Memory B cell (primary cell): ENCODE measurements around the gene ZSWIM4.
A peak's percentile ranks its signal among the peaks of the same experiment; 100 is the strongest.

Experiments used
- ATAC-seq: fragments of 150-1000 bp; cut with Tn5 transposase; 2 replicates; pipeline ENCODE4 v1.10.0; 2021; ENCODE audit warnings: low read depth, mild to moderate bottlenecking, moderate library complexity
- DNase-seq, 2 donors: peaks; one replicate each; pipeline ENCODE4 v3.0.0; 2022; ENCODE audit warnings: low spot score in 2 of 2
- H3K27ac Mint-ChIP-seq: one replicate; pipeline ENCODE4 v1.8.0; 2022; ENCODE audit warnings: mild to moderate bottlenecking, moderate library complexity, mixed read lengths
- H3K27me3 Mint-ChIP-seq: one replicate; pipeline ENCODE4 v1.8.0; 2022; ENCODE audit warnings: mixed read lengths
- H3K36me3 Mint-ChIP-seq: one replicate; pipeline ENCODE4 v1.8.0; 2022; ENCODE audit warnings: mild to moderate bottlenecking, mixed read lengths
- H3K4me1 Mint-ChIP-seq: one replicate; pipeline ENCODE4 v1.8.0; 2022; ENCODE audit warnings: mixed read lengths
- H3K4me3 Mint-ChIP-seq: one replicate; pipeline ENCODE4 v1.8.0; 2022; ENCODE audit warnings: mild to moderate bottlenecking, moderate library complexity, mixed read lengths
- H3K9me3 Mint-ChIP-seq: one replicate; pipeline ENCODE4 v1.8.0; 2022; ENCODE audit warnings: mixed read lengths

The ZSWIM4 gene

GRCh38 chr19:13807421-13808021 is 12.3 kb downstream of the ZSWIM4 start:
- Mint-ChIP-seq H3K36me3 (peaks cover 9% of the 10 kb centered on the region), H3K9me3 (no peaks in the 10 kb centered on the region), H3K4me1 (no peaks in the 10 kb centered on the region), H3K4me3 (no peak overlapping the region), H3K27ac (no peak overlapping the region), H3K27me3 (no peaks in the 10 kb centered on the region)
- no peak for DNase-seq
- no peak for ATAC-seq

- Mint-ChIP-seq H3K27ac (no peak overlapping the region), H3K4me3 (no peak overlapping the region), H3K36me3 (peaks cover 12% of the 10 kb centered on the region), H3K27me3 (no peaks in the 10 kb centered on the region), H3K9me3 (peaks cover 2% of the 10 kb centered on the region), H3K4me1 (no peaks in the 10 kb centered on the region)
- ATAC-seq (no peak), DNase-seq (no peak)
These were observed 13.6 kb downstream of the ZSWIM4 start for GRCh38 chr19:13808856-13809255.

- DNase-seq (no peak), ATAC-seq (no peak)
- H3K36me3 Mint-ChIP-seq: peaks cover 8% of the 10 kb centered on the region
- no peaks in the 10 kb centered on the region for H3K4me1 Mint-ChIP-seq
- peaks cover 2% of the 10 kb centered on the region for H3K9me3 Mint-ChIP-seq
- H3K27ac Mint-ChIP-seq: no peak overlapping the region
- H3K4me3 Mint-ChIP-seq: no peak overlapping the region
- H3K27me3 Mint-ChIP-seq: no peaks in the 10 kb centered on the region
These were observed 17.3 kb downstream of the ZSWIM4 start for GRCh38 chr19:13812544-13812943.

- H3K4me1 Mint-ChIP-seq: peaks cover 1% of the 10 kb centered on the region
- no peak overlapping the region for H3K4me3 Mint-ChIP-seq
- H3K36me3 Mint-ChIP-seq: peaks cover 8% of the 10 kb centered on the region
- ATAC-seq (no peak), DNase-seq (no peak)
- H3K27ac Mint-ChIP-seq: no peak overlapping the region
- H3K27me3 Mint-ChIP-seq: no peaks in the 10 kb centered on the region
- H3K9me3 Mint-ChIP-seq: peaks cover 2% of the 10 kb centered on the region
These were observed 17.9 kb downstream of the ZSWIM4 start for GRCh38 chr19:13813147-13813546.

- Mint-ChIP-seq H3K27ac (no peak overlapping the region), H3K36me3 (peaks cover 8% of the 10 kb centered on the region), H3K4me3 (no peak overlapping the region), H3K9me3 (peaks cover 2% of the 10 kb centered on the region), H3K4me1 (peaks cover 3% of the 10 kb centered on the region), H3K27me3 (no peaks in the 10 kb centered on the region)
- no peak for DNase-seq
- ATAC-seq: no peak
These were observed 19.3 kb downstream of the ZSWIM4 start for GRCh38 chr19:13814550-13814949.

- Mint-ChIP-seq H3K4me3 (peak overlapping the region; percentile 67), H3K27ac (no peak overlapping the region), H3K36me3 (peaks cover 10% of the 10 kb centered on the region)
These were observed 21.9 kb downstream of the ZSWIM4 start for GRCh38 chr19:13817018-13817614.

GRCh38 chr19:13817615-13818371 is 22.6 kb downstream of the ZSWIM4 start:
- H3K27me3 Mint-ChIP-seq: no peaks in the 10 kb centered on the region
- peaks cover 10% of the 10 kb centered on the region for H3K36me3 Mint-ChIP-seq
- peaks cover 3% of the 10 kb centered on the region for H3K4me1 Mint-ChIP-seq
- peak overlapping the region; percentile 67 for H3K4me3 Mint-ChIP-seq
- H3K27ac Mint-ChIP-seq: peak overlapping the region; percentile 26
- peaks cover 2% of the 10 kb centered on the region for H3K9me3 Mint-ChIP-seq
- ATAC-seq (peak; percentile 82), DNase-seq (no peak)

More at GRCh38 chr19:13817018-13817614, 21.9 kb downstream of the ZSWIM4 start:
- Mint-ChIP-seq H3K27me3 (no peaks in the 10 kb centered on the region), H3K4me1 (peaks cover 3% of the 10 kb centered on the region), H3K9me3 (peaks cover 2% of the 10 kb centered on the region)
- DNase-seq (no peak), ATAC-seq (peak; percentile 62)

- Mint-ChIP-seq H3K4me3 (no peak overlapping the region), H3K4me1 (peaks cover 3% of the 10 kb centered on the region), H3K27ac (no peak overlapping the region), H3K27me3 (no peaks in the 10 kb centered on the region), H3K36me3 (peaks cover 10% of the 10 kb centered on the region), H3K9me3 (no peaks in the 10 kb centered on the region)
- DNase-seq (no peak), ATAC-seq (no peak)
These were observed 24.0 kb downstream of the ZSWIM4 start for GRCh38 chr19:13819238-13819637.

GRCh38 chr19:13821292-13821691 is 26.0 kb downstream of the ZSWIM4 start:
- H3K4me1 Mint-ChIP-seq: peaks cover 8% of the 10 kb centered on the region
- no peak for DNase-seq
- ATAC-seq: no peak
- H3K27me3 Mint-ChIP-seq: no peaks in the 10 kb centered on the region
- H3K4me3 Mint-ChIP-seq: no peak overlapping the region
- H3K27ac Mint-ChIP-seq: no peak overlapping the region
- no peaks in the 10 kb centered on the region for H3K9me3 Mint-ChIP-seq
- H3K36me3 Mint-ChIP-seq: peaks cover 11% of the 10 kb centered on the region

GRCh38 chr19:13823256-13823655 is 28.0 kb downstream of the ZSWIM4 start:
- Mint-ChIP-seq H3K27me3 (no peaks in the 10 kb centered on the region), H3K4me1 (peaks cover 6% of the 10 kb centered on the region), H3K9me3 (no peaks in the 10 kb centered on the region), H3K27ac (no peak overlapping the region), H3K4me3 (no peak overlapping the region), H3K36me3 (peaks cover 11% of the 10 kb centered on the region)
- DNase-seq (no peak), ATAC-seq (no peak)

GRCh38 chr19:13823901-13824300 is 28.7 kb downstream of the ZSWIM4 start:
- DNase-seq: no peak
- H3K4me1 Mint-ChIP-seq: peaks cover 5% of the 10 kb centered on the region
- no peaks in the 10 kb centered on the region for H3K9me3 Mint-ChIP-seq
- H3K4me3 Mint-ChIP-seq: no peak overlapping the region
- no peak for ATAC-seq
- H3K36me3 Mint-ChIP-seq: peaks cover 12% of the 10 kb centered on the region
- H3K27me3 Mint-ChIP-seq: no peaks in the 10 kb centered on the region
- no peak overlapping the region for H3K27ac Mint-ChIP-seq

- Mint-ChIP-seq H3K4me1 (peaks cover 5% of the 10 kb centered on the region), H3K27me3 (no peaks in the 10 kb centered on the region), H3K27ac (no peak overlapping the region), H3K36me3 (peaks cover 13% of the 10 kb centered on the region), H3K4me3 (no peak overlapping the region), H3K9me3 (no peaks in the 10 kb centered on the region)
- ATAC-seq (no peak), DNase-seq (no peak)
These were observed 29.5 kb downstream of the ZSWIM4 start for GRCh38 chr19:13824703-13825102.

GRCh38 chr19:13825489-13826441 is 30.5 kb downstream of the ZSWIM4 start:
- no peak for ATAC-seq
- Mint-ChIP-seq H3K9me3 (no peaks in the 10 kb centered on the region), H3K4me3 (no peak overlapping the region), H3K27ac (peak overlapping the region; percentile 26), H3K27me3 (no peaks in the 10 kb centered on the region), H3K4me1 (peaks cover 5% of the 10 kb centered on the region), H3K36me3 (peaks cover 11% of the 10 kb centered on the region)
- DNase-seq: no peak
